ENCODE data around the gene MED26. TPM values are rescaled to one million over a fixed set of nuclear protein-coding genes. Genes with fewer than 3 reads are reported as not detected.

The MED26 gene
- total RNA-seq, 1 experiment from 2014 or later, result 8.9 TPM

DNA sequence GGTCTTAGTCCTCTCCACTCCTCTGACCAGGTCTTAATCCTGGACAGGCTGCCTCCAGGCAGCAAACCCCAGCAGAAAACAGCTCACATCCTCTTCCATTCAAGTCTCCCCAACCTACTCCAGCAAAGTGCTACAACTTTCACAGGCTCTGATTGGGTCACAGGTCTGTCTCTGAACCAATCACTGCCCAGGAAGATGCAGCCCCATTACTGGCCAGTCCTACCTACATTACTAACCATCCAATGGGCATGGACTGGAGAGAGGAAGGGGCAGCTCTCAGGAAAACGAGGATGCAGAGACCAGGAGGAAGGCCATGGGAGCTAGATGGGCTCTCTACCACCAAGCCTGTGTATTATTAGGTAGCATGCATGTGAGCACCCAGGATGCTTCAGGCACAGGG is 12.2 kb downstream of the MED26 start:
- peak; percentile 26 for DNase-seq (ENCODE audit: low read depth)

DNA sequence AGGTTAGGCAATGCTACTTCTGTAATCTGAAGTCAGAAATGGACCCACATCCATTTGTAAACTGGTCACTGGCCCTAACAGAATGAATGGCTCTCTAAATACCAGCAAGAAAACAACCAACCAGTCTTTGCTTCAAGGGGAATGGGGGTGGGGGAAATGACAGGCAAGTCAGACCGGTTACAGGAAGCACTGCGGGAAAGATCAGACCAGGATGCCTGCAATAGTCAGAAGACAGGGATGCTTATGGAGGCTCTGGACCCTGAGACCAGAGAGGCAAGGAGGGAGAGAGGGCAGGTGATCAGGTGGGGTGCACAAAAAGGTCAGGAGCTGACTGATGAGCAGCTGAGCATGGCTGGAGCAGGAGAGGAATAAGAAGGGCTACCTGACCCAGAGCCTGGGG is 13.1 kb downstream of the MED26 start:
- DNase-seq (ENCODE audit: low read depth), result no peak

DNA sequence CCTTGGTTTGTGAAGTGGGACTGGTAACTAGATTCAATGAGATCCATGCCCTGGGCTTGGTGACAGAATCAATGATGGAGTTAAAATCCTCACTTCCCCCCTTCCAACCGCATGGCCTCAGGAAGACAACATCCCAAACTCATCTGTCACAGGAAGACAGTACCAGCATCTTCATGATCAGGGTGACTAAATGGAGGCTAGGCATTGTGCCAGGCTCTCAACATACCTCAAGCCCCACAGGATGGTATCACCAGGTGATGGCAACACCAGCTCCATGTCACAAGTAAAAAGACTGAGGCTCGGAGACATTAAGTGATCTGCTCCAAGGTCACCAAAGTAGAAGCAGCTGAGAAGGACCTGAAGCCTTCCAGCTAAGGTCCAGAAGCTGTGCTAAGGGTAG is 14.2 kb downstream of the MED26 start:
- no peak for DNase-seq (ENCODE audit: low read depth)

DNA sequence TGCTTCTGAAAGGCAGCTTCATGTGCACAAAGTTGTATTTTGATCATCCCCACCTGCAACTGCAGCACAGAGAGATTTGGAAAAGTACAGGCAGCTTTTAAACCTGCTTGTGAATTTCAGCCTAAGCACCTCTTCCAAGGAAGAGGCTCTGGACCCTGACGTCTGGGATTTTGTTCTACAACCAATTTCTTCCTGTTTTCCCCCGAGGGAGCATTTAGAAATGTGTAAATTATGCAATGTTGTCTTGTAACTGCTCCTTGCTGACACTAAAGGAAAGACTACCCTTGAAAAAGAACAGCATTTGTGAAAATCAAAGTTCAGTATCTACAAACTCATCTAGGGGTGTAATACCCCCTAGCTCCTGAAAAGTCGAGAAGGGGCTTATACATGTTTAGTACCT is 15.4 kb downstream of the MED26 start:
- DNase-seq (ENCODE audit: low read depth), result no peak

DNA sequence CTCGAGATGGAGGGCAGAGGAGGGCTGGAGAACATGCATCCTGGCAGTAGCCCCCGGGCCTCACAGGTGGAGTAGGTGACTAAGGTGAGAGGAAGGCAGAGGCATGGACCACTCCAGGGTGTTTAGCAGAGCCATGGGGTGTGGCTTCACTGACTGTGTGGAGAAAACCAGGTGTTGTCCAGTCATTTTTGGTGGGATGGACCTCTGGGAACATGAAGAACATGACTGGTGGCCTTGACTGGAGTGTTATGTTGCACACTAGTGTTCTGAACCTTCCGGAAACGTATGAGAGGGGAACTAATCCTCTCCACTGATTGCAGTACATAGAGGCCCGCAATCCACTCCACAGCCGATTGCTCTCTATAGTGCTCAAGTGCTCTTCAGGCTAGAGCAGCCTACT is 16.9 kb downstream of the MED26 start:
- DNase-seq (ENCODE audit: low read depth), result no peak

DNA sequence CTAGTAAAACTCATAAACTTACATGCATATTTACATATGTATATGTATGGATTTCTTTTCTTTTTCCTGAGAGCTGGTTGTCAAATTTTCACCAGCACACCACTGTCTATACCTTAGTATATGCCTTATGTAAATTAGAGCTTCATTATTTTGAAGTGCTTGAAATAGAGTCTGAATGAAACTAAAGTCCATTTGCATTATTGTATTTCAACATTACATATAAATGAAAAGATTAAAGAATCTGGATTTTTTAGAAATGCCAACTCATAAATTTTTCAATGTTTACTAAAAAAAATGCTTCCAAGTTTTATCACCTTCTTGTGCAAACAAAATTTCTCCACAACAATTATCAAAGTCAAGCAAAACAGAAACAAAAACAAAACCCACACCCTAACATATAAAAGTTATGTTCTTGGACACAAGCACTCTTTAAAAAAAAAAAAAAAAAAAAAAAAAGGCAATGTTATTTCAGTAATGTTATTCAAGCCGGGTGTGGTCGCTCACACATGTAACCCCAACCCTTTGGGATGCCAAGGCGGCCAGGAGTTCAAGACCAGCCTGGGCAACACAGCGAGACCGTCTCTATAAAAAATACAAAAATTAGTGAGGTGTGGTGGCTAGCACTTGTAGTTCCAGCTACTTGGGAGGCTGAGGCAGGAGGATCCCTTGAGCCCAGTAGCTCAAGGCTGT is 18.3 kb downstream of the MED26 start:
- DNase-seq (ENCODE audit: low read depth), result no peak

DNA sequence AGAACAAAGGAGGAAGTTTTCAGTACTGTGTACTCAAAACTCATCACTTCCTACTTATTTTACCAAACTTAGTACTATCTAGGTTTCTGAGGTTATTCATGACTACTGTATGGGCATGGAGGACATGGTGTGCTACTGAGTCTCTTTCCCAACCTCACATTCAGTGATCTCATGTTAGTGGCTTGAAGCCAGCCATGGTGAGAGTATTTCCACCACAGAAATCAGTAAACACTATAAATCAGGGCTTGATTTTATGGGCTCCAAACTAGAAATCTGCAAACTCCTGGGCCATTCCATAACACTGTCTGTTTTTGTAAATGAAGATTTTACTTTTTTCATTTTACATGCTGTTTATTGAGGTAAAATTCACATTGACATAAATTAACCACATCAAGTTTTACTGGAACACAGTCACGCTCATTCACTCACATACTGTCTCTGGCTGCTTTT is 19.7 kb downstream of the MED26 start:
- peak; percentile 85 for DNase-seq (ENCODE audit: low read depth)

DNA sequence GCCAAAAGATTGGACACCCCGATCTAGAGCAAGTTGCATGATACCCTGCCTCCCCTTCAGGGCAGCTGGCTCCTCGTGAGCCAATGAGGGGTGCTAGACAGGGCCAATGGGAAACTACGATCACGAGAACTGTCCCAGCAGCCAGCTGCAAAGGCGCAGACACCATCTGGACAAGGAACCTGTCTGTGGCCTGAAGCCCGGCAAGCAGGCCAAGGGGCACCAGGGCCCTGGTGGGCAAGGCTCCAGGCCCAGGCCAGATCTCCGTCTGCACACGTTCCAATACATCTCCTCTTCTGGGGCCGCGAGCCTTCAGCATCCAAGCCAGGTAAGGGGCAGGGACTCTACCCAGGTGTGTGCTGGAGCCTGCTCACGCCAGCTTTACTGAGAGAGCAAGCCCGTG is 20.2 kb downstream of the MED26 start:
- no peak for DNase-seq (ENCODE audit: low read depth)

DNA sequence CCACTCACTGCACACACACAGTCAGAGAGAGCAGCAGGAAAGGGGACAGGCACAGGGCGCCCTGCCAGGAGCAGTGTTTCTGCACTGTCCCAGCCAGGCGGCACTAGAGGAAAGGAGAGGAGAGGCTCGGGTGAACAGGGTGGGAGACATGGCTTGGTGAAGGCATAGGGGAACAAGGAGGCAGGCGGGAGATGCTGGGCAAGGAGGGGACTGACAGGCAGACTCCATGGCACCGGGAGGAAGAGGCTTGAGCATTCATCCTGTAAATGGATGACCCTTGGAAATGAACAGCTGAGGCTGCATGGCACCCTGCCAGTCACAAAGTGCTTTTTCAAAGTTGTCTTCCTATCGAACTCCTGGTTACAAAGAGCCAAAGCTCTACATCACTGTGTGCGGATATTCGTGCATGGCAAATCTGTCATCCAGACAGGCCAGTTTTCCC is 22.4 kb downstream of the MED26 start:
- DNase-seq (ENCODE audit: low read depth), result peak; percentile 80

DNA sequence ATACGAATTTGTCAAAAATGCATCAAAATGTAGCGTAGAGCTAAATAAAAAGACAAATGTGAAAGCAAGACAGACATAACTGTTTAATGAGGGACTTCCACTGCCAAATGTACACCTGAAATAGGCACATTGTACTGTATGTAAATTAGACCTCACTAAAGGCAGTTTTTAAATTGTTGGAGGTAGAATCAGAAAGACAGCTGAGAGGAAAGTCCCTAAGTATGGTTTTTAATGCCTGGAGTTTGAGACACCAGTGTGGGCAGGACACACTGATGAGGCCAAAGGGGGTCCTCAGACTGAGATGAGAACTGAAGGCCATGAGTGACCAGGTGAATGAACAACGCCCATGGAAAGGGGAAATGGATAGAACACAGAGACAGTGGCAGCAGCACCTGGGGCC is 22.9 kb downstream of the MED26 start:
- DNase-seq (ENCODE audit: low read depth), result no peak

DNA sequence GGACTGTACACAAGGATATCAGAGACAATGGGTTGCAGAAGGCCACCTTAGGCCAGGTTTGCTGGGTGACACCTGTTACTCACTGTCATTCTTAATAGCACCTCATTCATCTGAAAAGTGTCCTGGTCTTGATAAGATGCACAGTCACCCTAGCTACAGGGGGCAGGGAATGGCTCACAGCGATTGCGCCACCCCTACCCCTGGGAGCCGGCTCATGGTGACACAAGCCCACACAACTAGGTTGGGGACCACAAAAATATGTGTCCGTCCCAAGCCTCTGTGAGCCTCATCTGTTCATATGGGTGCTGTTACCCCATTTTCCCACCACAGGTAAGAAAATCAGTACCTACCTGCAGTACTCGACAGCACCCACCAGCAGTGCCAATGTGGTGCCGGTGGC is 23.4 kb downstream of the MED26 start:
- DNase-seq (ENCODE audit: low read depth), result no peak

DNA sequence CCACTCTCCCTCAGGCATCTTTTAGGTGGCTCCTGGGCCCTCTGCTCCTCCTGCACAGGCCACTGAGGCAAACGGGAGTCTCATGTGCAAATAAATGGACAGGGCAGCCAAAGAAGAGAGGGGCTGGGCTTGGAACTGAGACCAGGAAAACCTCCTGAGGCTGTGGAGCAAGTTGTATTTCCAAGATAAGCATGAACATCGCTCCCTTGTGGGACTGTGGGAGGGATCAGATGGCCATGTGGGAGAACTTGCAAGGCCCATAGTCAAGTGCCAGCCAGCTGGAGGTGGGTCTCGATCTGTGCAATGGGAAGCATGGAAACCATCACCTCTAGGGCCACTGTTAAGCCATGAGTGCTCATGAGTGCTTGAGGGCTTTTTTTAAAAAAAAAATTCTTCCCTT is 24.9 kb downstream of the MED26 start:
- no peak for DNase-seq (ENCODE audit: low read depth)

DNA sequence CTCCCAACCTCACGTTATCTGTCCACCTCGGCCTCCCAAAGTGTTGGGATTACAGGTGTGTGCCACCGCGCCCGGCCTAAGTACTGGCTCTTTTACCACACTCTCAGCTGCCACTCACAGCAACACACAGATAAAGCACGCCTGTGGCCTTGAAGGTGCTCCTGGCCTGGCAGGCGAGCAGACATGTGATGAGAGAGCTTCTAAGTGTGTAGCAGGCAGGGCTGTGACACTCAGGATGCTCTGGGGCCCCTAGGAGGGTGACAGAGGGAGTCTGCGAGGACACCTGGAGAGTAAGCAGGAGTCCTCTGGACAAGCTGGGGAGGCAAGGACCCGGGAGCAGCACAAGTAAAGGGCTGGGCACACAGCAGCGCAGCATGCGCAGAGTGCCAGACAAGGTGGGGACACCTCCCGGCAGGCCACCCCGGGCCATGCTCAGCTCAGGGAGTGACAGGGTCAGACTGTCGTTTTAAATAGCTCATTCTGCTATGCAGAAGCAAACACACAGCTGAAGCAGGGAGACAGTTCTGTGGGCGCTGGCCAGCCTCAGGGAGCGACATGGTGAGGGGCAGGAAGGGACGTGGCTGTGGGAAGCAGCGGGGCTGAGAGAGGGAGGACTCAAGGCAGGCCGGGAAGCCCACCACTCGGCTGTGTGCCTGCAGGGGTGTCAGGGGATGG is 26.5 kb downstream of the MED26 start:
- DNase-seq (ENCODE audit: low read depth), result no peak

DNA sequence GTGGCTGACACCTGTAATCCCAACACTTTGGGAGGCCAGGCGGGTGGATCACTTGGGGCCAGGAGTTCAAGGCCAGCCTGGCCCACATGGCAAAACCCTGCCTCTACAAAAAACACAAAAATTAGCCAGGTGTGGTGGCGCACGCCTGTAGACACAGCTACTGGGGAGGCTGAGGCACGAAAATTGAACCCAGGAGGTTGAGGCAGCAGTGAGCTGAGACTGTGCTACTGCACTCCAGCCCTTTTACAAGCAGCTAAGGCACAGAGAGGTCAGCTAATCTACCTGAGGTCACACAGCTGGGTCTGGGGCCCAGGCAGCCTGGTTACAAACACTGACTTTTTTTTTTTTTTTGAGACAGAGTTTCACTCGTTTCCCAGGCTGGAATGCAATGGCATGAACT is 27.2 kb downstream of the MED26 start:
- no peak for DNase-seq (ENCODE audit: low read depth)

DNA sequence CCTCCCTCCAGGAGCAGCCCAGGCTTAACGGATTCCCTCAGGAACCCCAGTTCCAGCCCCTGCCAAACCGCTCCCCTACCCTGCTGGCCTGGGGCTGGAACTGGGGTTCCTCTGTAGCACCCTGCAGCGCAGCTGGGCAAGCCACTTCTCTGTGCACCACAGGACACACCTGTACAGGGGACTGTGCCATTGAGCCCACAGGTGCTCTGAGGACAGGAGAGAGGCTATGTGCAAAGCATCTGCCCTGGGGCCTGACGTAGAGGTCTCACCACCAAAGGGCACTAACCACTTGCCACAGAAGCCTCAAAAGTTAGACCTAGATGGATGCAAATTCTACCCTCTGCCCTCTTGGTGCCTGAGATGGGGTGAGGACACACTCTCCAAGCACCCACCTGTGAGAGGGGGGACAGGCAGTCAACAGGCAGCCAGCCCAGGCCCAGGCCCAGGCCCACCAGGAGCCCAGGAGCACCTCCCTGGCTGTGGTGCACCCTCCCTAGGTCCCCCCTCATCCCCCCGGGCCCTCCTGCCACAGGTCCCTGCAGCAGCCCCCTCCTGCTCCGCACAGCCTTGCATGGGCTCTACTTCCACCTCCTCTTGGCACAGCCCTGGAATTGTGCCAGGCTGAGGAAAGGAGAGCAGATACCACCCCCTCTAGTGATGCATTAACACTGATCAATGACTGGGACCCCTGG is 28.2 kb downstream of the MED26 start:
- no peak for DNase-seq (ENCODE audit: low read depth)

DNA sequence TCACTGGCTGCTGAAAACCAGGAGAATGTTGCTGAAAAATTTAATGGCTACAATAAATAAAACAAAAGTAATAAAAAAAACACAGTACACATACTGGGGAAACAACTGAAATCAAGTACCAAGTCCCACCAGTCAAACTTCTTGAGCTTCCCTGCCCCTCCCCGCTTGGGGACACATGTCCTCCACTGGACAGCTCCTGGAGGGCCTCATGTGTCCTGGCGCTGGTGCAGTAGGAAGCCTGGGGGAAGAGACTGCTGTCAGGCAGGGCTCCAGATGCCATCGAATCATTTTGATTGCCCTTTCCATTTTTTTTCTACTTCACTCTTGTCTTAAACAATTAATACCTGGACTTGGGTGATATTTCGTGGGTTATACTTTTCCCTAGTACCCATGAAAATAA is 29.2 kb downstream of the MED26 start:
- DNase-seq (ENCODE audit: low read depth), result no peak

DNA sequence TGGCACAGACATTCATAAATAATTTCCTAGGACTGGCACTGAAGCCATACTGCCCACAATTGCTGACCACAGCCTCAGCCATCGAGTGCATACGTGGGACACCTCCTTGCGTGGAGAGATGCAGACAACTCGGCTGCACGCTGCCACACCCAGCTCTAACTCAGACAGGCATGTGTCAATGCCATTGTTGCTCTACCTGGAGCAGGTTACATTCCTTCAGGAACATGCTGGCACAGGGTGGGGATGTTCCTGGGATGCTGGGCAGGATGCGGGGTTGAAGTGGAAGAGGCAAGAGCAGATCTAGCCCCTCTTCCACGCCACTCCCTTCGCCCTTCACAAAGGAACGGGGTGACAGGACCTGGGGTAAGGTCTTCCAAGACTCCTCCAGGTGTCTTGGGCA is 31.6 kb downstream of the MED26 start:
- no peak for DNase-seq (ENCODE audit: low read depth)

DNA sequence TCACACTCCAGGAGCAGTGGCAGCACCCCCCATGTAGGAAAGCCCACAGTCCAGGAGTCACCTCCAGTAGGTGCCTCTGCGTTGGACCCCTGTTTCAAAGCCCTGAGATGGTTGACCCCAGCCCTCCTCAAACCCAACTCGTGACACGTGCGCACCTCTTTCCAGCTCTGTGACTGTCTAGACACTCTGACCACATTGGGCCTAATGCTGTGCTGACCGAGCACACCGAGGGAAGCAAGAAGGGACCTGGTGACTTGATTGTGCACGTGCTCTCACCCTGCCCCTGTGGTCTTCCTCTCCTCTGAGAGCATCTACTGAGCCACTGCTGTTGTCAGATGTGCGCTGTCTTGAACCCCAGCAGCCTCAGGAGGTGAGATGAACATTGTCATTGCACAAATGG is 32.9 kb downstream of the MED26 start:
- no peak for DNase-seq (ENCODE audit: low read depth)

DNA sequence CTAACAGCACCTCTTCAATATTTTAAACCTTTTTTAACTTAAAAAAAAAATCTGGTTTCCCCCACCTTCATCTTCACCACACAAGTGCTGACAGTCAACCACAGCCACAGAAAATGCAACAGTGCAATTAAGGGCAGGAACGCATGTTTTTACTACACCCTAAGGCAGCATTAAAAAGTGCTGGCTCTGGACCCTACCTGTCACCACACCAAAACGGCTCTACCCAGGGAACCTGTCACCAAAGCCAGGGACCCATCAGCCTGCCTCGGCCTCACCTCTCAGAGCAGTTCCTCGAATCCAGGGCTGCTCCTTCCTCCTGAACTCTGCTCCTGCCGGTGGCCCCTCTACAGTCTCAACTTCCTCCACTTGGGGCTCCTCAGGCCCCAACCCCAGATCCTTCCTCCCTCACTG is 33.3 kb downstream of the MED26 start:
- no peak for DNase-seq (ENCODE audit: low read depth)

DNA sequence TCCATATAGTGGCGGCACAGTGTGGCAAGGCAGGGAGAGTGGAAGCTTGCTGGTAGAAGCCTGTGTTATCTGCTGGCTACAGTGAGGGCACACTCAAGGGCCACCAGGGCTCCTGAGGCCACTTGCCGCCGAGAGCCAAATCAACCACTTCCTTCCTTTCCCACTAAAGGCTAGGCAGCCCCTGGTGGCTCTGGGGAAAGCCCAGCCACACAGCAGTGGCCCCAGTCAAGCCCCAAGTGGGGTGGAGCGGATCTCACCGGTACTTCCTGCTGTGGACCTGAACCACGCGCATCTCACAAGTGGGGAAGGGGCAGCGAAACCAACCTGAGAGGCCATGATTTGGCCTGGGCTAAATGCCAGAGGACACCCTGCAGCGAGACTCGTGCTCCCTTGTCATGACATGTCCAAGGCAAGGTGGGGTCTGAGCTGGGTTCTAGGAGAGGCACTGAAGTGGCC is 33.8 kb downstream of the MED26 start:
- DNase-seq (ENCODE audit: low read depth), result no peak

DNA sequence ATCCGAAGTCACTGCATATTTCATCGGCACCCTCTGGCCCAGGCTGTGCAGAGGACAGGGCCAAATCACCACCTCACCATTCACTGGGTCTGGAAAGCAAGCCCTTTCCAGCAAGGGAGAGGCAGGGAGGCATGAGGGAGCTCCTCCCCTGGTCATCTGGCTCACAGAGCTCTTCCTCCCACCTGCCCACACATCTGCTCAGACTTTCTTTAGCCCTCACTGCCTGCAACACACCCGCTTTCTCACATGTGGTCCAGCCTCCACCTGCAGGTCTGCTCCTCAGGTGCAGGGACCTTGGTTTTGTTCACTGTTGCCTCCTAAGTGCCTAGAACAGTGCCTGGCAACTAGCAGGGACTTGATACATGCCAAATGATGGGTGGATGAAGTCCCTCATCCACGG is 34.8 kb downstream of the MED26 start:
- DNase-seq (ENCODE audit: low read depth), result no peak

DNA sequence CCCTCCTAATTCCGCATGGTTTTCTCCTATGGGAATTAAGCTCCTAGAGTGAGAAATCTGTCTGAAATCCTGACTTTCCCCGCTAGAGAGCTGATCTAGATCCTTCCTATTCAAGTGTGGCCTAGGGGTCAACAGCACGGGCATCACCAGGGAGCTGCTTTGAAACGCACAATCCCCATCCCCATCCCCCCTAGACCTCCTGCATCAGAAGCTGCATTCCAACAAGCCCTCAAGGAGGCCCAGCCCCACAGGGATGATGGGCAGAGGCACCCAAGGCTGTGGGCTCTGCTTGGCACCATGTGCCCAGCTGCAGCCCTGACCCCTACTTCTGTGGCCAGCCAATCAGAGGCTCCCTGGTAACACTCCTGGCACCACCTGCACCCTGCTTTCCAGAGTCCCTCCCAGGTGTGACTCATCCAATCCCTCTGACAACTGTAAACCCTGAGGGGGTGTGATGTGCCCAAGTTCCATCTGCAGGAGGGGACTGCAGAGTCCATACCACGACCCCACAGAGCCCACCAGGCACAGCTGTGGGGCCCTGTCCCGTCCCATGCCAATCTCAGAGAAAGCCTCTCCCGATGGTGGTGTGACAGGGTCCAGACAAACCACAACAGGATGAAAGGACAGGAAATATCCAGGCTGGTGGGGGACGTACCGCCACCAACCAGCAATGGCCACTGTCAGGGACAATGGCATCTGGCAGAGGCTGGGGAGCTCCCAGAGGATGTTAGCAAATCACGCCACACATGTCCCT is 36.0 kb downstream of the MED26 start:
- peak; percentile 20 for DNase-seq (ENCODE audit: low read depth)

Measured in LHCN-M2 (cell line).